ENCODE measurements around the gene YWHAH.

- TF ChIP-seq CTCF (IDR thresholded peaks at IDR 0.05; ENCODE audit: poor library complexity) (no peak), EZH2 (IDR thresholded peaks at IDR 0.05; ENCODE audit: borderline replicate concordance) (no peak)
Observed at GRCh38 chr22:31957970-31958594, 13.7 kb downstream of the YWHAH start.
